Progenitor cell of endocrine pancreas (in vitro differentiated cells): ENCODE results near the gene MYO1H. TPM values are rescaled to one million over a fixed set of nuclear protein-coding genes. Genes with fewer than 3 reads are reported as not detected.

ENCODE experiments used
- DNase-seq: peaks from one replicate; pipeline ENCODE4 v3.0.0; 2021; ENCODE audit warnings: low spot score; ENCODE audit not compliant: unreplicated experiment
- H3K27ac Mint-ChIP-seq: 2 replicates; pipeline ENCODE4 v1.8.0; 2021; ENCODE audit warnings: mild to moderate bottlenecking, moderate library complexity, mixed read lengths
- H3K27me3 Mint-ChIP-seq: 2 replicates; pipeline ENCODE4 v1.8.0; 2021; ENCODE audit warnings: mixed read lengths
- H3K36me3 Mint-ChIP-seq: 2 replicates; pipeline ENCODE4 v1.8.0; 2022; ENCODE audit warnings: mixed read lengths; ENCODE audit not compliant: insufficient read depth
- H3K4me1 Mint-ChIP-seq: 2 replicates; pipeline ENCODE4 v1.8.0; 2021; ENCODE audit warnings: low read depth, mixed read lengths
- H3K4me3 Mint-ChIP-seq: 2 replicates; pipeline ENCODE4 v1.8.0; 2021; ENCODE audit warnings: low read depth, mild to moderate bottlenecking, moderate library complexity, mixed read lengths
- H3K9me3 Mint-ChIP-seq: 2 replicates; pipeline ENCODE4 v1.8.0; 2021; ENCODE audit warnings: low read depth, mixed read lengths
- total RNA-seq: library from RNA; stranded (reverse); gene quantifications from 2 replicates; pipeline ENCODE4 v1.2.1, GENCODE V29; 2021
- TF ChIP-seq, protein P1 (sequence below): fragments of 200-600 bp; sonication (generic); IDR thresholded peaks from one replicate; pipeline ENCODE4 v1.5.0; 2021; ENCODE audit warnings: antibody characterized with exemption, mild to moderate bottlenecking; ENCODE audit not compliant: unreplicated experiment

MYO1H gene
- total RNA-seq, 1 donor from 2014 or later = 0.77 TPM

DNA sequence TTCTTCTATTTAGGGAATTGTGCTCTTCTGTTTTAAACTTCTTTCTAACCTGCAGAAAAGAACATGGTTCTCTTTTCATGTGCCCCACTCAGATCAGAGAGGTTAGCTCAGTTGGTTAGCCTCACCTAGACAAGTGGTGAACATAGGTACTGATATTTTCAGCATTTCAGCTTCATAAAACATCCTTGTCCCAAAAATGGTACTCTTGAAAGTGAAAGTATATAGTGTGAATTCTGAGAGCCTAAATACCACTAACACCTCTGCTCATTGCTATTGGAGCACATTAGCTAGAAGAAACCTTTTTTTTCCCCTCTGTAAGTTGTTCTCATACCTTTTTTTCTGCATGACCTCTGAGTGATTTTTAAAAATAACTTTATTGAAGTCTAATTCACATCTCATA lies 147.3 kb downstream of the MYO1H start:
- no peak overlapping the region for H3K4me3 Mint-ChIP-seq
- TF ChIP-seq, protein P1, sequence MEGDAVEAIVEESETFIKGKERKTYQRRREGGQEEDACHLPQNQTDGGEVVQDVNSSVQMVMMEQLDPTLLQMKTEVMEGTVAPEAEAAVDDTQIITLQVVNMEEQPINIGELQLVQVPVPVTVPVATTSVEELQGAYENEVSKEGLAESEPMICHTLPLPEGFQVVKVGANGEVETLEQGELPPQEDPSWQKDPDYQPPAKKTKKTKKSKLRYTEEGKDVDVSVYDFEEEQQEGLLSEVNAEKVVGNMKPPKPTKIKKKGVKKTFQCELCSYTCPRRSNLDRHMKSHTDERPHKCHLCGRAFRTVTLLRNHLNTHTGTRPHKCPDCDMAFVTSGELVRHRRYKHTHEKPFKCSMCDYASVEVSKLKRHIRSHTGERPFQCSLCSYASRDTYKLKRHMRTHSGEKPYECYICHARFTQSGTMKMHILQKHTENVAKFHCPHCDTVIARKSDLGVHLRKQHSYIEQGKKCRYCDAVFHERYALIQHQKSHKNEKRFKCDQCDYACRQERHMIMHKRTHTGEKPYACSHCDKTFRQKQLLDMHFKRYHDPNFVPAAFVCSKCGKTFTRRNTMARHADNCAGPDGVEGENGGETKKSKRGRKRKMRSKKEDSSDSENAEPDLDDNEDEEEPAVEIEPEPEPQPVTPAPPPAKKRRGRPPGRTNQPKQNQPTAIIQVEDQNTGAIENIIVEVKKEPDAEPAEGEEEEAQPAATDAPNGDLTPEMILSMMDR = no peak
- peaks cover 34% of the 10 kb centered on the region for H3K36me3 Mint-ChIP-seq
- no peaks in the 10 kb centered on the region for H3K4me1 Mint-ChIP-seq
- no peak for DNase-seq
- peaks cover 12% of the 10 kb centered on the region for H3K9me3 Mint-ChIP-seq
- H3K27me3 Mint-ChIP-seq = no peaks in the 10 kb centered on the region
- H3K27ac Mint-ChIP-seq = no peak overlapping the region

DNA sequence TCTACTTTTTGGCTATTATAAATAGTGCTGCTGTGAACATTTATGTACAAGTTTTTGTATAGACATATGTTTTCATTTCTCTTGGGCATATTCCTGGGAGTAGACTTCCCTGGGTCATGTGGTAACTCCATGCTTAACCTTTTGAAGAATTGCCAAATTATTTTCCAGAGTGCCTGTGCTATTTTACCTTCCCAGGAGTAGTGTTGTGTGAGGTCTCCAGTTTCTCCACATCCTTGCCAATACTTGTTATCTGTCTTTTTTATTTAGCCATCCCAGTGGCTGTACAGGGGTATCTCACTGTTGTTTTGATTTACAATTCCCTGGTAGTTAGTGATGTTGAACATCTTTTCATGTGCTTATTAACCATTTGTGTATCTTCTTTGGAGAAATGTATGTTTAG lies 148.6 kb downstream of the MYO1H start:
- TF ChIP-seq, protein P1 = no peak
- Mint-ChIP-seq H3K27ac (no peak overlapping the region), H3K9me3 (peaks cover 12% of the 10 kb centered on the region), H3K4me3 (no peak overlapping the region), H3K4me1 (no peaks in the 10 kb centered on the region), H3K36me3 (peaks cover 33% of the 10 kb centered on the region), H3K27me3 (no peaks in the 10 kb centered on the region)
- no peak for DNase-seq

DNA sequence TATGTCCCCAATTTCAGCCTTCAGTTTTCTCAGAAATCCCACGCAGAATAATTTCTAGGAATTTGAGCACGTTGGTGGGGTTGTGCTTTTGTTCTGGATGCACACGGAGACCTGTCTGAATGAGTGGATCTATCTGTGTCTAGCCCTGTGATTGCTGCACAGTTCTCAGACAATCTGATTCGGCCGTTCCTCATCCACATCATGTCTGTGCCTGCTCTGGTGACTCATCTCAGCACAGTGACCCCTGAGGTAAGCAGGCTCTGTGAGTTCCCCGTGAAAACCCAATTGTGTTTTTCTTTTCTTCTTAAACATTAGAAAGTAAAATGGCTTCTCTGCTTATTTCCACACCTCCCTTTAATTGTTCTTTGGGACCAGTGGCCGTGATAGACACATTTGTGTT lies 150.0 kb downstream of the MYO1H start:
- Mint-ChIP-seq H3K4me1 (no peaks in the 10 kb centered on the region), H3K36me3 (peaks cover 33% of the 10 kb centered on the region), H3K4me3 (no peak overlapping the region), H3K9me3 (peaks cover 12% of the 10 kb centered on the region), H3K27ac (no peak overlapping the region), H3K27me3 (no peaks in the 10 kb centered on the region)
- TF ChIP-seq, protein P1 = no peak
- DNase-seq = no peak

Other genes starting within 250 kb of the MYO1H start
- gene ACACB, start 231.3 kb upstream of the MYO1H start, total RNA-seq = 38.1 and 47.3 TPM in 2 replicates
- gene FOXN4, start 38.6 kb upstream of the MYO1H start, total RNA-seq = 0.33 and 0.34 TPM in 2 replicates
- 47.7 and 51.1 TPM in 2 replicates for gene KCTD10, start 129.4 kb downstream of the MYO1H start, total RNA-seq
- gene UBE3B, start 129.7 kb downstream of the MYO1H start, total RNA-seq = 41.8 and 46.9 TPM in 2 replicates
- gene MMAB, start 225.6 kb downstream of the MYO1H start, total RNA-seq = 35.3 and 39.3 TPM in 2 replicates
- 28.1 and 33.3 TPM in 2 replicates for gene MVK, start 225.9 kb downstream of the MYO1H start, total RNA-seq